ENCODE measurements around the gene SLC35B4.

DNA sequence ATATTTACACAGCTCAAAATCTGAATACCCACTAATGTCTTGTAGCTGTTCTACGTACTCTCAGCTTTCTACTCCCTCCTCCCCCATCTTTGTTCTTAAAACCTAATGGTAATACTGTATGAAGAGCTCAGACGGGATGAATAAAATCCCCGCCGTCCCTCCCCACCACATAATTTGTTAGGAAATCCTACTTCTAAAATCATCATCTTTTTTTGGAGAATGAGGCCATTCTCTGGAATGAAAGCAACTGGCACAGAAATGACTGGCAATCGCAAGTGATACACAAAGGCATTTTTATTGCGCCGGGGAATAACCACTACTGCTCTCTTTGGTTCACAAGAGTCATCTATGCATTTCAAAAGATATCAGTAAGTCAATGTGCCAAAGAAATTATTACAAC is 27.3 kb downstream of the SLC35B4 start:
- TF ChIP-seq, protein P1, sequence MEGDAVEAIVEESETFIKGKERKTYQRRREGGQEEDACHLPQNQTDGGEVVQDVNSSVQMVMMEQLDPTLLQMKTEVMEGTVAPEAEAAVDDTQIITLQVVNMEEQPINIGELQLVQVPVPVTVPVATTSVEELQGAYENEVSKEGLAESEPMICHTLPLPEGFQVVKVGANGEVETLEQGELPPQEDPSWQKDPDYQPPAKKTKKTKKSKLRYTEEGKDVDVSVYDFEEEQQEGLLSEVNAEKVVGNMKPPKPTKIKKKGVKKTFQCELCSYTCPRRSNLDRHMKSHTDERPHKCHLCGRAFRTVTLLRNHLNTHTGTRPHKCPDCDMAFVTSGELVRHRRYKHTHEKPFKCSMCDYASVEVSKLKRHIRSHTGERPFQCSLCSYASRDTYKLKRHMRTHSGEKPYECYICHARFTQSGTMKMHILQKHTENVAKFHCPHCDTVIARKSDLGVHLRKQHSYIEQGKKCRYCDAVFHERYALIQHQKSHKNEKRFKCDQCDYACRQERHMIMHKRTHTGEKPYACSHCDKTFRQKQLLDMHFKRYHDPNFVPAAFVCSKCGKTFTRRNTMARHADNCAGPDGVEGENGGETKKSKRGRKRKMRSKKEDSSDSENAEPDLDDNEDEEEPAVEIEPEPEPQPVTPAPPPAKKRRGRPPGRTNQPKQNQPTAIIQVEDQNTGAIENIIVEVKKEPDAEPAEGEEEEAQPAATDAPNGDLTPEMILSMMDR (conservative IDR thresholded peaks at IDR 0.05), result no peak
- TF ChIP-seq EZH2 (IDR thresholded peaks at IDR 0.05; ENCODE audit: low read depth), result no peak
